ENCODE results near the gene SPATC1L.
"Not testable (repeated sequence)": the region's sequence is repeated elsewhere in the genome, so short reads cannot be mapped to it uniquely, and the experiment has no call there.

SPATC1L gene

GRCh38 chr21:46199436-46200373 is 15.4 kb upstream of the SPATC1L start:
- DNase-seq, result no peak

- no peak for DNase-seq
Measured at GRCh38 chr21:46196733-46197132, 12.5 kb upstream of the SPATC1L start.

- DNase-seq, result no peak
Measured at GRCh38 chr21:46195595-46196195, 11.4 kb upstream of the SPATC1L start.

GRCh38 chr21:46194374-46195334 is 10.4 kb upstream of the SPATC1L start:
- no peak for DNase-seq

- DNase-seq, result no peak
Measured at GRCh38 chr21:46193829-46194373, 9.6 kb upstream of the SPATC1L start.

- DNase-seq, result no peak
Measured at GRCh38 chr21:46191686-46192575, 7.7 kb upstream of the SPATC1L start.

GRCh38 chr21:46191257-46191685 is 7.0 kb upstream of the SPATC1L start:
- no peak for DNase-seq

GRCh38 chr21:46190491-46191131 is 6.4 kb upstream of the SPATC1L start:
- no peak for DNase-seq

- no peak for DNase-seq
Measured at GRCh38 chr21:46189959-46190490, 5.8 kb upstream of the SPATC1L start.

- no peak for DNase-seq
Measured at GRCh38 chr21:46189213-46189958, 5.1 kb upstream of the SPATC1L start.

- DNase-seq, result peak; percentile 59 to 67
Measured at GRCh38 chr21:46188226-46189212, 4.3 kb upstream of the SPATC1L start.

- DNase-seq, result no peak
Measured at GRCh38 chr21:46187814-46188213, 3.6 kb upstream of the SPATC1L start.

- no peak for DNase-seq
Measured at GRCh38 chr21:46187261-46187660, 3.0 kb upstream of the SPATC1L start.

GRCh38 chr21:46185716-46186115 is 1.5 kb upstream of the SPATC1L start:
- no peak for DNase-seq

- DNase-seq, result peak; percentile 66 to 72
Measured at GRCh38 chr21:46184625-46185555, 631 bp upstream of the SPATC1L start.

- DNase-seq, result not testable (repeated sequence)
Measured at GRCh38 chr21:46183337-46183909, 836 bp downstream of the SPATC1L start.

All from SHP77 (cell line).